ENCODE results near the gene DPH6.
"Not testable (repeated sequence)": the region's sequence is repeated elsewhere in the genome, so short reads cannot be mapped to it uniquely, and the experiment has no call there.

Gene DPH6

DNA sequence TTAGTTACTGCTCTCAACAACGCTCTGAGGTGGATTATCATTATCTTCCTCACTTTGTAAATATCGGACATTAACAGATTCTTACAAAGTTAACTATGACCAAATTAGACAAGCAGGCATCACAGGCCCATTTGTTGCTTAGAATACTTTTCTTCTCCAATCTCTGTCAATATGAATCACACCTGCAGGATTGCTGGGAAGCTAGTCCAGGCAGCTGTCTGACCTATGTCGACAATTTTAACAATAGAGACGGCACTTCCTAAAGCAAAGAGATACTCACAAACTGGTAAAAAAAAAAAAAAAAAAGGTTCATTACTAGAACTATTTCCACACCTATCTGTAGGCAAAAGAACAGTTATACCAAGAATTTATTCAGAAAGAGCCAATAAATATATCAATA, 85.3 kb downstream of the DPH6 start:
- H3K4me1 ChIP-seq (ENCODE audit: control insufficient read depth, insufficient read depth, low read length, poor library complexity, severe bottlenecking): no peaks in the 10 kb centered on the region
- no peak overlapping the region for H3K4me3 ChIP-seq (ENCODE audit: extremely low read depth, insufficient read depth, low read length, poor library complexity, severe bottlenecking)
- H3K9me3 ChIP-seq (ENCODE audit: control insufficient read depth, low read length): no peaks in the 10 kb centered on the region
- 0% methylated on average over 1 of the region's 4 CpGs; no CpG with 5 or more reads in 1 of the 2 experiments for WGBS, 2 experiments (ENCODE audit: insufficient coverage in 2 of 2)
- no peak overlapping the region for H3K27ac ChIP-seq (ENCODE audit: low read depth, low read length, severe bottlenecking)
- no peaks in the 10 kb centered on the region for H3K36me3 ChIP-seq (ENCODE audit: control insufficient read depth, insufficient read depth, low read length)

- H3K27ac ChIP-seq (ENCODE audit: low read depth, low read length, severe bottlenecking): no peak overlapping the region
- no peaks in the 10 kb centered on the region for H3K9me3 ChIP-seq (ENCODE audit: control insufficient read depth, low read length)
- WGBS, 2 experiments (ENCODE audit: insufficient coverage in 2 of 2): 94% methylated on average over 2 of the region's 7 CpGs; no CpG with 5 or more reads in 1 of the 2 experiments
- H3K4me3 ChIP-seq (ENCODE audit: extremely low read depth, insufficient read depth, low read length, poor library complexity, severe bottlenecking): no peak overlapping the region
- H3K4me1 ChIP-seq (ENCODE audit: control insufficient read depth, insufficient read depth, low read length, poor library complexity, severe bottlenecking): no peaks in the 10 kb centered on the region
- no peaks in the 10 kb centered on the region for H3K36me3 ChIP-seq (ENCODE audit: control insufficient read depth, insufficient read depth, low read length)
Measured at GRCh38 chr15:35458176-35458856, 87.6 kb downstream of the DPH6 start.

DNA sequence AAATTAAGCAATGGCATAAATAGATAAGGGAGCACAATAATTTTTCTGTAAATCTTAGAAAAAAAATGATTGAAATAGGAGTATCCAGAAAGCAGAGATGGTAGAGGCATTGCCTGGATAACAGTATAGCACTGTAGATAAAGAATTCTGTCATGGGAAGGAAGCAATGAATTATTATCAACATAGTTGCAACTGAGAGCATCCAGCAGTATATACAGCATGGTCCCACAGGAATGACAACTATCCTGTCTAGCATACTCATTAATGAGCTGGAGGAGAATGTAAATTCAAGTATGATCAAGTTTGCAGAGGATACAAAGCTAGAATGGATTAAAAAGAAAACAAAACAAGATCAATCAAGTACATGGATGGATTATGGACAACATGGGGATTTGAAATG, 90.8 kb downstream of the DPH6 start:
- no peak overlapping the region for H3K27ac ChIP-seq (ENCODE audit: low read depth, low read length, severe bottlenecking)
- H3K36me3 ChIP-seq (ENCODE audit: control insufficient read depth, insufficient read depth, low read length): no peaks in the 10 kb centered on the region
- H3K9me3 ChIP-seq (ENCODE audit: control insufficient read depth, low read length): no peaks in the 10 kb centered on the region
- H3K4me1 ChIP-seq (ENCODE audit: control insufficient read depth, insufficient read depth, low read length, poor library complexity, severe bottlenecking): no peaks in the 10 kb centered on the region
- no peak overlapping the region for H3K4me3 ChIP-seq (ENCODE audit: extremely low read depth, insufficient read depth, low read length, poor library complexity, severe bottlenecking)

DNA sequence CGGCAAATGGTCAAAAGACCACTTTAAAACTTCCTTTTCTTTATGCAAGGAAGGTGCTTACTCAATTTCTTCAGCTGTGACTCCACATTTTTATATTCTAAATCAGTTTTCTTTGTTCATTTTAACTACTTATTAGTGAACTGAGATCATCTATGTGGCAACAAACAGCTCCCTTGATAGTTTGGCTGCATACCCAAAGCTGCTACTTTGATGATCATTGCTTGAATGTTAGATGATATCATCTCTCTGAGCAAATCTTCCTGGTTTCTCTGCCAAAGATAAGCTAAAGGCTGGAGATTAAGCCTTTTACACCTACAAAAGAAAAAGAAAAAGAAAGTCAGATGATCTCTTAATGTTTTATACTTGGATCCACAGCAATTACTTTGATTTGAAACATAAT, 95.5 kb downstream of the DPH6 start:
- Histone ChIP-seq H3K9me3 (ENCODE audit: control insufficient read depth, low read length) (no peaks in the 10 kb centered on the region), H3K27ac (ENCODE audit: low read depth, low read length, severe bottlenecking) (no peak overlapping the region), H3K4me1 (ENCODE audit: control insufficient read depth, insufficient read depth, low read length, poor library complexity, severe bottlenecking) (no peaks in the 10 kb centered on the region), H3K36me3 (ENCODE audit: control insufficient read depth, insufficient read depth, low read length) (no peaks in the 10 kb centered on the region), H3K4me3 (ENCODE audit: extremely low read depth, insufficient read depth, low read length, poor library complexity, severe bottlenecking) (no peak overlapping the region)
- 100% methylated on average over 1 of the region's 1 CpG; no CpG with 5 or more reads in 1 of the 2 experiments for WGBS, 2 experiments (ENCODE audit: insufficient coverage in 2 of 2)

- H3K9me3 ChIP-seq (ENCODE audit: control insufficient read depth, low read length): no peaks in the 10 kb centered on the region
- H3K36me3 ChIP-seq (ENCODE audit: control insufficient read depth, insufficient read depth, low read length): no peaks in the 10 kb centered on the region
- WGBS, 2 experiments (ENCODE audit: insufficient coverage in 2 of 2): no CpG with 5 or more reads among the region's 1 CpG
- H3K4me1 ChIP-seq (ENCODE audit: control insufficient read depth, insufficient read depth, low read length, poor library complexity, severe bottlenecking): no peaks in the 10 kb centered on the region
- no peak overlapping the region for H3K4me3 ChIP-seq (ENCODE audit: extremely low read depth, insufficient read depth, low read length, poor library complexity, severe bottlenecking)
- no peak overlapping the region for H3K27ac ChIP-seq (ENCODE audit: low read depth, low read length, severe bottlenecking)
Measured at GRCh38 chr15:35448294-35448693, 97.7 kb downstream of the DPH6 start.

- H3K36me3 ChIP-seq (ENCODE audit: control insufficient read depth, insufficient read depth, low read length): no peaks in the 10 kb centered on the region
- no peaks in the 10 kb centered on the region for H3K4me1 ChIP-seq (ENCODE audit: control insufficient read depth, insufficient read depth, low read length, poor library complexity, severe bottlenecking)
- H3K4me3 ChIP-seq (ENCODE audit: extremely low read depth, insufficient read depth, low read length, poor library complexity, severe bottlenecking): no peak overlapping the region
- no peaks in the 10 kb centered on the region for H3K9me3 ChIP-seq (ENCODE audit: control insufficient read depth, low read length)
- 79 to 82% methylated on average over 4 of the region's 4 CpGs for WGBS, 2 experiments (ENCODE audit: insufficient coverage in 2 of 2)
- no peak overlapping the region for H3K27ac ChIP-seq (ENCODE audit: low read depth, low read length, severe bottlenecking)
Measured at GRCh38 chr15:35445891-35446290, 100.1 kb downstream of the DPH6 start.

DNA sequence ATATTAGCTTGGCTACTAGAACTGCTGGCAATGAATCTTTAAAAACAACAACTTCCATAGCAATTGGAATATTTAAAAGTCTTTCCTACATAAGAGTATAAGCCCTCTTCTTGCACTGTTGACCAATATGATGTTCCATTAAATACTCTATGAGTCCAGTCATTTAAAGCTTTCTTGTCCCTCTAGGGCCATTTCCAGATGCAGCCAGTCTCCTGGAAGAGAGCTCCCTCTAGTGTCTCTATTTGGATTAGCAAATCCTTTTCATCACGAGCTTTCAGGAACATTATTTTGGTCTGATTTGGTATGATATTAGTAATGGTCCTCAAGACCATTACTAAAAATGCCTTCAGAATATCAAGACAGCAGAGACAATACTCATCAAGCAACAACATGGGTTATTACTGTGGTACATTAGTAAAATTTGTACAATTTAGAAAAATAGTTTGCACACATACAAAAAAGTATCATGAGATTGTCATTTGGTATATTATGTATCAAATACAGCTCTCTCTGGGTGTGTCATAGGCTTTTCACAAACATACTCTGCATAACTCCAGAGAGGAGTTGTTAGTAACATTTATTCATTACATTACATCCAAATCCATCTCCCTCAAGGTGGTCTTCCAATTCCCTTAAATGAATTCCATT, 101.3 kb downstream of the DPH6 start:
- no peaks in the 10 kb centered on the region for H3K9me3 ChIP-seq (ENCODE audit: control insufficient read depth, low read length)
- H3K36me3 ChIP-seq (ENCODE audit: control insufficient read depth, insufficient read depth, low read length): no peaks in the 10 kb centered on the region
- WGBS, 2 experiments (ENCODE audit: insufficient coverage in 2 of 2): no CpG with 5 or more reads among the region's 1 CpG
- H3K4me1 ChIP-seq (ENCODE audit: control insufficient read depth, insufficient read depth, low read length, poor library complexity, severe bottlenecking): peaks cover 5% of the 10 kb centered on the region
- H3K4me3 ChIP-seq (ENCODE audit: extremely low read depth, insufficient read depth, low read length, poor library complexity, severe bottlenecking): no peak overlapping the region
- H3K27ac ChIP-seq (ENCODE audit: low read depth, low read length, severe bottlenecking): no peak overlapping the region

GRCh38 chr15:35443376-35443775, 102.6 kb downstream of the DPH6 start:
- Histone ChIP-seq H3K4me1 (ENCODE audit: control insufficient read depth, insufficient read depth, low read length, poor library complexity, severe bottlenecking) (peaks cover 9% of the 10 kb centered on the region), H3K36me3 (ENCODE audit: control insufficient read depth, insufficient read depth, low read length) (no peaks in the 10 kb centered on the region), H3K9me3 (ENCODE audit: control insufficient read depth, low read length) (no peaks in the 10 kb centered on the region), H3K27ac (ENCODE audit: low read depth, low read length, severe bottlenecking) (peak overlapping the region; percentile 26), H3K4me3 (ENCODE audit: extremely low read depth, insufficient read depth, low read length, poor library complexity, severe bottlenecking) (no peak overlapping the region)

- no peak overlapping the region for H3K4me3 ChIP-seq (ENCODE audit: extremely low read depth, insufficient read depth, low read length, poor library complexity, severe bottlenecking)
- peaks cover 9% of the 10 kb centered on the region for H3K4me1 ChIP-seq (ENCODE audit: control insufficient read depth, insufficient read depth, low read length, poor library complexity, severe bottlenecking)
- H3K27ac ChIP-seq (ENCODE audit: low read depth, low read length, severe bottlenecking): no peak overlapping the region
- no peaks in the 10 kb centered on the region for H3K36me3 ChIP-seq (ENCODE audit: control insufficient read depth, insufficient read depth, low read length)
- no peaks in the 10 kb centered on the region for H3K9me3 ChIP-seq (ENCODE audit: control insufficient read depth, low read length)
- 80 to 100% methylated on average over 1 of the region's 1 CpG for WGBS, 2 experiments (ENCODE audit: insufficient coverage in 2 of 2)
Measured at GRCh38 chr15:35442742-35443141, 103.2 kb downstream of the DPH6 start.

GRCh38 chr15:35441279-35441678, 104.7 kb downstream of the DPH6 start:
- not testable (repeated sequence) for H3K27ac ChIP-seq (ENCODE audit: low read depth, low read length, severe bottlenecking); H3K9me3 ChIP-seq (ENCODE audit: control insufficient read depth, low read length)
- 100% methylated on average over 1 of the region's 4 CpGs; no CpG with 5 or more reads in 1 of the 2 experiments for WGBS, 2 experiments (ENCODE audit: insufficient coverage in 2 of 2)

GRCh38 chr15:35440265-35440664, 105.7 kb downstream of the DPH6 start:
- Histone ChIP-seq H3K27ac (ENCODE audit: low read depth, low read length, severe bottlenecking) (peak overlapping the region; percentile 32), H3K36me3 (ENCODE audit: control insufficient read depth, insufficient read depth, low read length) (peaks cover 7% of the 10 kb centered on the region), H3K4me1 (ENCODE audit: control insufficient read depth, insufficient read depth, low read length, poor library complexity, severe bottlenecking) (peaks cover 9% of the 10 kb centered on the region), H3K4me3 (ENCODE audit: extremely low read depth, insufficient read depth, low read length, poor library complexity, severe bottlenecking) (no peak overlapping the region), H3K9me3 (ENCODE audit: control insufficient read depth, low read length) (peaks cover 9% of the 10 kb centered on the region)
- WGBS, 2 experiments (ENCODE audit: insufficient coverage in 2 of 2): 73 to 76% methylated on average over 3 of the region's 3 CpGs

More at GRCh38 chr15:35441279-35441678, 104.7 kb downstream of the DPH6 start:
- H3K36me3 ChIP-seq (ENCODE audit: control insufficient read depth, insufficient read depth, low read length); H3K4me3 ChIP-seq (ENCODE audit: extremely low read depth, insufficient read depth, low read length, poor library complexity, severe bottlenecking); H3K4me1 ChIP-seq (ENCODE audit: control insufficient read depth, insufficient read depth, low read length, poor library complexity, severe bottlenecking): not testable (repeated sequence)
